ENCODE measurements around the gene POLR1C.
A peak's percentile ranks its signal among the peaks of the same experiment; 100 is the strongest.
"Not testable (repeated sequence)": the region's sequence is repeated elsewhere in the genome, so short reads cannot be mapped to it uniquely, and the experiment has no call there.

Gene POLR1C

GRCh38 chr6:43493230-43493629, 23.7 kb upstream of the POLR1C start:
- DNase-seq (ENCODE audit: low read depth in 2 of 2) = no peak

GRCh38 chr6:43493833-43494232, 23.1 kb upstream of the POLR1C start:
- no peak for DNase-seq (ENCODE audit: low read depth in 2 of 2)

GRCh38 chr6:43494321-43494720, 22.6 kb upstream of the POLR1C start:
- no peak for DNase-seq (ENCODE audit: low read depth in 2 of 2)

GRCh38 chr6:43494766-43495165, 22.1 kb upstream of the POLR1C start:
- no peak for DNase-seq (ENCODE audit: low read depth in 2 of 2)

- no peak for DNase-seq (ENCODE audit: low read depth in 2 of 2)
Measured at GRCh38 chr6:43495409-43495941, 21.4 kb upstream of the POLR1C start.

GRCh38 chr6:43496370-43497128, 20.3 kb upstream of the POLR1C start:
- no peak for DNase-seq (ENCODE audit: low read depth in 2 of 2)

- DNase-seq (ENCODE audit: low read depth in 2 of 2) = no peak
Measured at GRCh38 chr6:43497129-43497396, 19.8 kb upstream of the POLR1C start.

GRCh38 chr6:43497689-43498088, 19.2 kb upstream of the POLR1C start:
- DNase-seq (ENCODE audit: low read depth in 2 of 2) = no peak

GRCh38 chr6:43498291-43498690, 18.6 kb upstream of the POLR1C start:
- DNase-seq (ENCODE audit: low read depth in 2 of 2) = not testable (repeated sequence)

- DNase-seq (ENCODE audit: low read depth in 2 of 2) = no peak
Measured at GRCh38 chr6:43499028-43499815, 17.7 kb upstream of the POLR1C start.

- DNase-seq (ENCODE audit: low read depth in 2 of 2) = no peak
Measured at GRCh38 chr6:43500921-43501320, 16.0 kb upstream of the POLR1C start.

GRCh38 chr6:43502666-43503065, 14.2 kb upstream of the POLR1C start:
- no peak for DNase-seq (ENCODE audit: low read depth in 2 of 2)

GRCh38 chr6:43503443-43503842, 13.4 kb upstream of the POLR1C start:
- DNase-seq (ENCODE audit: low read depth in 2 of 2) = no peak

GRCh38 chr6:43504756-43505593, 11.9 kb upstream of the POLR1C start:
- DNase-seq (ENCODE audit: low read depth in 2 of 2) = no peak

GRCh38 chr6:43505718-43506117, 11.2 kb upstream of the POLR1C start:
- DNase-seq (ENCODE audit: low read depth in 2 of 2) = no peak

- DNase-seq (ENCODE audit: low read depth in 2 of 2) = no peak
Measured at GRCh38 chr6:43506171-43506570, 10.7 kb upstream of the POLR1C start.

GRCh38 chr6:43506667-43507471, 10.0 kb upstream of the POLR1C start:
- DNase-seq (ENCODE audit: low read depth in 2 of 2) = peak; percentile 31 to 44

- no peak for DNase-seq (ENCODE audit: low read depth in 2 of 2)
Measured at GRCh38 chr6:43508481-43509141, 8.3 kb upstream of the POLR1C start.

- no peak for DNase-seq (ENCODE audit: low read depth in 2 of 2)
Measured at GRCh38 chr6:43509142-43509983, 7.5 kb upstream of the POLR1C start.

All from fibroblast of skin of left quadriceps (primary cell).